ENCODE measurements around the gene CYREN.
"Not testable (repeated sequence)": the region's sequence is repeated elsewhere in the genome, so short reads cannot be mapped to it uniquely, and the experiment has no call there.

Gene CYREN

DNA sequence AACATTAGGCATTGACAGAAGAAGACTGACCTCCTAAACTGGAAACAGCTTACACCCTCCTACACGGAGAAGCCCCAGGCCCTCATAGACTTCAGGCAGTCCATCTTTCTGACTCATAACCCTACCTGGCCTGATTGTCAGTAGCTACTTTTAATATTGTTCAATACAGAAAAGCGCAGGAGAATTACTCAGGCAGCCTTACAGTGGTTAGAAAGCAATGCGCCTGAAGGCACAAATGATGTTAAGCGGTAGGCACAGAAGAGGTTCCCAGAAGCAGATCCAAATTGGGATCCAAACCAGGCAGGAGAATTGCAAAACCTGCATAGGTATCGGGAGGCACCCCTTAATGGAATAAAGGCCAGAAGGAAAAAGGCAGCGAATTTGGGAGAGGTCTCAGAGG lies 5.4 kb upstream of the CYREN start:
- no peak for DNase-seq

GRCh38 chr7:135174941-135175340 lies 4.4 kb upstream of the CYREN start:
- no peak for DNase-seq

DNA sequence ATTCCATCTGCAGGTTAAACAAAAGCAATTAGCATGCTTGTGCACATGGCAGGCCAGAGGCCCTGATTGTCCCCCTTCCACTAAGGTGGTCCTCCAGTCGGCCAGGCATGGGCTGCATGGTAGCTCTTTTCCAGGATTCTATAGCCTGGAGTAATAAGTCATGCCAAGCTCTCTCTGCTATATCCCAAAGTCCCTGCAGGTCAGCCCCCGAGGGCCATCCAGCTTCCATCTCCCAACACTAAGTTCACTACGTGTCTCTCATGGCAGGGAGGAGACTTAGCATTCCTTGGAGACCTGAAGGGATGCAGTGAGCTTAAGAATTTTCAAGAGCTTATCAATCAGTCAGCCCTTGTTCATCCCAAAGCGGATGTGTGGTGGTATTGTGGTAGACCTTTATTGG lies 3.4 kb upstream of the CYREN start:
- not testable (repeated sequence) for DNase-seq

GRCh38 chr7:135171581-135172291 lies 1.2 kb upstream of the CYREN start:
- DNase-seq: not testable (repeated sequence)

- DNase-seq: not testable (repeated sequence)
Measured at GRCh38 chr7:135170998-135171481, 533 bp upstream of the CYREN start.

DNA sequence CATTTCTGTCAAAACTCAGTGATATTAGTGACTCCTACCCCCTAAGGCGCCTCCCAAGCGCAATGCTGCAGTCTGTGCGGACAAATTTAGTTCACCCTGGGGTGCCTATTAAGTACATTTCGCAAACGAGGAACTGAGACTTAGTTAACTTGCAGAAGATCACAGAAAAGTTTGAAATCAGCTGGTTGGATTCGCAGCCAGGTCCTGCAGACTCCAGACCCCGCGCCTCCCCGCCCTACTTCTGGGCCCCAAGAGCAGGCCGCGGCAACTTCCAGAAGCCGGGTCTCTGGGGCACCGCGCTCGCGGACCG lies 588 bp downstream of the CYREN start:
- no peak for DNase-seq

DNA sequence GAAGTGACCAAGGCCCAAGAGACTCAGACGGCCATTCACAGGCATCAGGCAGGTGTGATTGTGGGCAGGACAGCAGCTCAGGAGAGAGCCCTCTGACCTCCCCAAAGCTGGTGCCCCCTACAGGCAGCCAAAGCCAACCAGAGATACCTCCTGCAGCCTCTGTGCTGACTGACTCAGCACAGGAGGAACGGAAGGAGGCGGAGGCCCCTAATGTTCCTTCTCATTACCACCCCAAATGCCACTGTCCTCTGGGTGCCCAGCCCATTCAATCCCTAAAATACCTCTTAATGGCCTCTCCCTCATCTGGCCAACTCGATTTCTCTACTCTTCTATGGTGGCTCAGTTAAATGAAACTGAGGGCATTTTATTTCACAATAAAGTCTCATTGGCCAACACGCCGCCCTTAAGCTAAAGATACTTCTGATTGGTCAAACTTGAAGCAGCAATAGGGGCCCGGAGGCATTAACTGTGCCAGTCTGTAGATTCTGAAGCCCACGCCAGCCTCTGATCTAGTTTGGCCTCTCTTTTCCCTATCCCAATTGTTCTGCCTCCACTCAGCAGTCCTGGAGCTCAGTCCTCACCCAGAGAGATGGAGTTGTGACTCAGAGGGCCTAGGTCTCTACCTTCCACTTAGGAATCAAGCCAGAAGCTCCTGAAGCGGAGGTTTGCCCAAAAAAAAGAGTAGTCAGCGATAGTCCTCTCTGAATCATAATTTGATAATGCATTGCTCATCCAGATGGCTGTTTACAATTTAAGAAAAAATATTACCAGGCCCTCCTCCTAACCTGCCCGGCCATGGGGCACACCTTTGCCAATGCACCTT lies 1.2 kb downstream of the CYREN start:
- DNase-seq: no peak

DNA sequence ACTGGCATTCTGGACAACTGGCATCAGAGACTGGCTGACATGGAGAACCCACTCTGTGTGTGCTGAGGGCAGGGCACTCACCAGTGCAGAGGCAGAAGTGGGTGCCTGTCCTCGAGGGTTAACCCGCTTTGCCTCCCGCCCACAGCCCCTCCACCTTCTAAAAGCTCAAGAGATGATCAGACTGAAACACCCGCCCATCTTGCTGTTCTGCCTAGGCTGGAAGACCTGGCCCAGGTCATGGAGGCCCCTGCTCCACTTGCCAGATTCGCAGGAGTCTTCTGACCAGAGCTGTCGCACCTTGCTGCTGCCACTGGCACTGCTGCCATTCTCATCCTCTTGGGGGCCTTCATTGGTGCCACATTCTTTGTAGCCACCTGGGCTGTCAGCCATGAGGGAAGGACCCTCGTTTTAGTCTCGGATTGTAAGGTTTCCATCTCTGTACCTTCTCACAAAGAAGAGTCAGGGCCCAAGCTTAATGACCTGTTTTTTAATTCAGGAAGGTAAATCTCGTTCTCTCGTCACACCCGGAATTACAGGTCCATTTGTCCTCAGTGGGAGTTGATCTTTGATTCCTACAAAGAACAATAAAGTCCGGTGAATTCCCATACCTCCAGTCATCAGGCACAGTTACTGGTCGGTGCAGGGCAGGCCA lies 1.9 kb downstream of the CYREN start:
- no peak for DNase-seq

GRCh38 chr7:135168001-135168400 lies 2.5 kb downstream of the CYREN start:
- no peak for DNase-seq

DNA sequence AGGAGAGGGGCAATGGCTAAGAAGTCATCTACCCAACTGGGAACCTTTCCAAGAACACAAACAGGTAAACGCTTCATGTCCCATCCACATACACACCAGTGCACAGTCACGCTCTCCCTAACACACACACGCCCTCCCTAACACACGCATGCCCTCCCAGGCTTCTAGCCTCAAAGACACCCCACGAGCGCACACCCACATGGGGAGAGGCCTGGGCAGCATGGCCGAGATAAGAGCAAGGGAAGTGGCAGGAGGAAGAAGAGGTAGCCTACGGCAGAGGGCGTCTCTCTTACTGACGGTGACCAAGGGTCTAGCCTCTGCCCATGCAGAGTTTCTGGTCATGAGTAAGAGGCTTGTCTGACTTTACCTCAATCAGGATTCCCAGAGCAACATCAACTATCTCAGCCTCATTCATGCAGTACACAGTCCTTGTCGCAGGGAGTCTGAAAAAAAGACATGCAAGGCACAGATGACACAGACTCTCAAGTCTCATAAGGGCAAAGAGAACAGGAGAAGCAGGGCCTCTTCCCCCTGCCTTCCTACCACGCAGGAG lies 3.1 kb downstream of the CYREN start:
- DNase-seq: no peak

GRCh38 chr7:135166338-135166990 lies 4.0 kb downstream of the CYREN start:
- no peak for DNase-seq

GRCh38 chr7:135165862-135166261 lies 4.6 kb downstream of the CYREN start:
- no peak for DNase-seq

GRCh38 chr7:135164357-135165061 lies 6.0 kb downstream of the CYREN start:
- DNase-seq: no peak

GRCh38 chr7:135162382-135163001 lies 8.0 kb downstream of the CYREN start:
- no peak for DNase-seq

DNA sequence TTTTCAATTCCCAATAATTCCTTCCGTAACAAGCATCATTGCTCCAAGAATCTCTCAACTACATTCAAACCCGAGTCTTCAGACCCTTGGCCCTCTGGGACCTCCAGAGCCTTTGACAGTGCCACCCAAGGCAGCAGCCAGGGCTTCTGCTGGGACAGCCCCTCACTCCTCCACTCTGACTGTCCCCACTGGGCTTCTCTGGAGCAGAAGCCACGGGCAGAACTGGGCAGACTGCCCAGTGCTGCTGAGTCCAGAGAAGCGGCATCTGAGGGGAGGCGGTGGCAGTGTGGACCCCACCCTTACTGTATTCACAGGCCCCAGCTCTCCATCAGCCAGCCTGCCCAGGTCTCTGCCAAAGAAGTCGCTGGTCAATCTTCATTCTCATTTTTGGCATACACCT lies 8.8 kb downstream of the CYREN start:
- no peak for DNase-seq

GRCh38 chr7:135160858-135161653 lies 9.5 kb downstream of the CYREN start:
- no peak for DNase-seq

DNA sequence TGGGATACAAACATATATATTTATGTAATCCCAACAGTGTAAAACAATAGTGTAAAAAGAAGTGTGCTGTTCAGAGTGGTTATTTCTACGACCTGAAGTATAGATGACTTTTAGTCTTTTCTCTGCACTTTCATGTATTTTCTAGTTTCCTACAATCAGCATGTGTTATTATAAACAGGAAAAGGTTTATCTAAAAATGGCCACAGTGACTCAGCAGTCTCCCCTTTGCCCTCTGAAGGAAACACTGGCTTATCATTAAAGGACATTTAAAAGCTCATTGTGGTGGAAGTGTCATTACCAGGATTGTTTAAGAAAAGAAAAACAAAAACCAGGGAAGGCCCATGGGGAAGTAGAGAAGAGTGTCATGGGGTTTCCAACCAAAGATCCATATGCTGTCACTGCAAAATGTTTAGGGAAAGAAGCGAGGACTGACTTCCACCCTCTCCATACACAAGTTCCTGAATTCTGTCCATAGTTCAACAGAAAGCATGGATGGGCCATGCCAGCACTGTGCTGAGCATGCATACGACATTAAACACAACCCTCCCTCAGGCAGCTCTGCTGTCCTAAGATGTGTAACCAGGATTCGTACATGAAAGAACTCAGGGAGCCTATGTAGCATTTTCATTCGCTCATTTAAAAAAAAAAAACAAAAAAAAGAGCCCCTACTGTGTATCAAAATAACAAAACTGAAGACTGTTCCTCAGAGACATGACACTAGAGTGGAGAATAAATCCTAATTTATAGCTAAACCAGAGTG lies 10.2 kb downstream of the CYREN start:
- DNase-seq: no peak

GRCh38 chr7:135159359-135160085 lies 11.0 kb downstream of the CYREN start:
- DNase-seq: no peak

GRCh38 chr7:135158874-135159273 lies 11.6 kb downstream of the CYREN start:
- DNase-seq: no peak
